GM10266 (cell line): ENCODE measurements around the gene NDE1.
"Not testable (repeated sequence)": the region's sequence is repeated elsewhere in the genome, so short reads cannot be mapped to it uniquely, and the experiment has no call there.

Experiments
- DNase-seq: peaks from one replicate; pipeline ENCODE4 v3.0.0; 2012; ENCODE audit errors: extremely low spot score
- CTCF ChIP-seq: IDR thresholded peaks from 2 replicates; pipeline ENCODE4 v1.5.1; 2012; ENCODE audit warnings: mild to moderate bottlenecking, low read depth; ENCODE audit not compliant: control insufficient read depth, insufficient read depth; ENCODE audit errors: missing control alignments

The NDE1 gene

GRCh38 chr16:15647294-15648014 is 2.6 kb upstream of the NDE1 start:
- no peak for TF ChIP-seq CTCF

GRCh38 chr16:15648135-15648730 is 1.8 kb upstream of the NDE1 start:
- no peak for DNase-seq
- TF ChIP-seq CTCF = no peak

More at GRCh38 chr16:15647294-15648014, 2.6 kb upstream of the NDE1 start:
- no peak for DNase-seq

- DNase-seq = not testable (repeated sequence)
Measured at GRCh38 chr16:15649311-15649710, 734 bp upstream of the NDE1 start.

GRCh38 chr16:15649727-15650018 is 372 bp upstream of the NDE1 start:
- no peak for TF ChIP-seq CTCF
- DNase-seq = no peak

GRCh38 chr16:15650698-15651171 is 690 bp downstream of the NDE1 start:
- peak; percentile 63 for DNase-seq
- TF ChIP-seq CTCF = no peak

GRCh38 chr16:15652293-15653001 is 2.4 kb downstream of the NDE1 start:
- no peak for TF ChIP-seq CTCF

GRCh38 chr16:15653227-15653626 is 3.2 kb downstream of the NDE1 start:
- no peak for DNase-seq
- TF ChIP-seq CTCF = no peak

More at GRCh38 chr16:15652293-15653001, 2.4 kb downstream of the NDE1 start:
- no peak for DNase-seq

GRCh38 chr16:15654591-15654990 is 4.5 kb downstream of the NDE1 start:
- TF ChIP-seq CTCF = no peak
- DNase-seq = no peak

GRCh38 chr16:15655561-15655960 is 5.5 kb downstream of the NDE1 start:
- not testable (repeated sequence) for DNase-seq
